Dermis blood vessel endothelial cell (primary cell): ENCODE data around the gene MPPED2. TPM values are rescaled to one million over a fixed set of nuclear protein-coding genes. Genes with fewer than 3 reads are reported as not detected.
"Not testable (repeated sequence)": the region's sequence is repeated elsewhere in the genome, so short reads cannot be mapped to it uniquely, and the experiment has no call there.

ENCODE experiments used
- DNase-seq: peaks from one replicate; pipeline ENCODE4 v3.0.0; 2010
- total RNA-seq: library from RNA; depleted of rRNA; stranded (reverse); fragments of >200 nt; gene quantifications from 2 replicates; pipeline ENCODE4 v1.2.3, GENCODE V29; 2014

The MPPED2 gene
- total RNA-seq, 1 donor from 2014 or later: 0.85 TPM

- DNase-seq: no peak
Measured at GRCh38 chr11:30578406-30578805, 7.7 kb downstream of the MPPED2 start.

GRCh38 chr11:30573951-30574350 lies 12.2 kb downstream of the MPPED2 start:
- no peak for DNase-seq

GRCh38 chr11:30568931-30569330 lies 17.2 kb downstream of the MPPED2 start:
- no peak for DNase-seq

- no peak for DNase-seq
Measured at GRCh38 chr11:30567644-30568043, 18.5 kb downstream of the MPPED2 start.

GRCh38 chr11:30567120-30567519 lies 19.0 kb downstream of the MPPED2 start:
- DNase-seq: no peak

- DNase-seq: no peak
Measured at GRCh38 chr11:30566482-30566881, 19.7 kb downstream of the MPPED2 start.

GRCh38 chr11:30565027-30565426 lies 21.1 kb downstream of the MPPED2 start:
- no peak for DNase-seq

- no peak for DNase-seq
Measured at GRCh38 chr11:30561691-30562415, 24.3 kb downstream of the MPPED2 start.

GRCh38 chr11:30560206-30561106 lies 25.7 kb downstream of the MPPED2 start:
- DNase-seq: no peak

- no peak for DNase-seq
Measured at GRCh38 chr11:30559004-30559403, 27.1 kb downstream of the MPPED2 start.

GRCh38 chr11:30554587-30554986 lies 31.6 kb downstream of the MPPED2 start:
- DNase-seq: not testable (repeated sequence)

GRCh38 chr11:30553521-30554110 lies 32.5 kb downstream of the MPPED2 start:
- DNase-seq: no peak

- DNase-seq: no peak
Measured at GRCh38 chr11:30552839-30553238, 33.3 kb downstream of the MPPED2 start.

- DNase-seq: no peak
Measured at GRCh38 chr11:30550022-30550542, 36.1 kb downstream of the MPPED2 start.

- no peak for DNase-seq
Measured at GRCh38 chr11:30549565-30549964, 36.6 kb downstream of the MPPED2 start.

- DNase-seq: no peak
Measured at GRCh38 chr11:30546334-30546733, 39.8 kb downstream of the MPPED2 start.

GRCh38 chr11:30545507-30545906 lies 40.6 kb downstream of the MPPED2 start:
- DNase-seq: no peak

- no peak for DNase-seq
Measured at GRCh38 chr11:30543066-30543465, 43.1 kb downstream of the MPPED2 start.

- no peak for DNase-seq
Measured at GRCh38 chr11:30540781-30541180, 45.4 kb downstream of the MPPED2 start.

GRCh38 chr11:30538251-30538650 lies 47.9 kb downstream of the MPPED2 start:
- no peak for DNase-seq

GRCh38 chr11:30535818-30536217 lies 50.3 kb downstream of the MPPED2 start:
- no peak for DNase-seq

GRCh38 chr11:30533445-30533947 lies 52.7 kb downstream of the MPPED2 start:
- no peak for DNase-seq

GRCh38 chr11:30527566-30527965 lies 58.6 kb downstream of the MPPED2 start:
- DNase-seq: no peak
